ENCODE data around the gene MAB21L4.

The MAB21L4 gene

DNA sequence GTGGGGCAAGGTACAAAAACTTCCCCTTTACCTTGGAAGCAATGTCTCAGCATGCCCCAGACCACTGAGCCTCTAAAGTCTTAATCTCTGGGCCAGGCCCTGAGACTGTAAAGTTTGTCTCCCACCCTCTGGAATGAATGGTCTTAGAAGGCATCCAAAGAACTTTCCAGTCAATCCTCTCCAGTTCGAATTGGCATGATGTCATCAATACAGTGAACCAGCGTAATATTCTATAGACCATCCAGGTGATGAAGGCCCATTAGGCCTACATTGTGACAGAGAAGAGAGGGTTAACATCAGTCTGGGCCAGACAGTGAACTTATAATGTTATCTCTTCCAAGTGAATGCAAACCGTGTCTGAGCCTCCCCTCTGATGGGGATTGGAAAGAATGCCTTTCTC, 11.2 kb downstream of the MAB21L4 start:
- Histone ChIP-seq H3K27me3 (ENCODE audit: control insufficient read depth, insufficient read depth, low read length) (no peaks in the 10 kb centered on the region), H3K4me1 (ENCODE audit: control insufficient read depth, insufficient read depth, low read length) (no peaks in the 10 kb centered on the region), H3K27ac (ENCODE audit: low read depth, low read length) (no peak overlapping the region), H3K36me3 (ENCODE audit: control insufficient read depth, insufficient read depth, low read length) (no peaks in the 10 kb centered on the region), H3K4me3 (ENCODE audit: low read length) (no peak overlapping the region), H3K9ac (ENCODE audit: low read length) (no peak overlapping the region)

DNA sequence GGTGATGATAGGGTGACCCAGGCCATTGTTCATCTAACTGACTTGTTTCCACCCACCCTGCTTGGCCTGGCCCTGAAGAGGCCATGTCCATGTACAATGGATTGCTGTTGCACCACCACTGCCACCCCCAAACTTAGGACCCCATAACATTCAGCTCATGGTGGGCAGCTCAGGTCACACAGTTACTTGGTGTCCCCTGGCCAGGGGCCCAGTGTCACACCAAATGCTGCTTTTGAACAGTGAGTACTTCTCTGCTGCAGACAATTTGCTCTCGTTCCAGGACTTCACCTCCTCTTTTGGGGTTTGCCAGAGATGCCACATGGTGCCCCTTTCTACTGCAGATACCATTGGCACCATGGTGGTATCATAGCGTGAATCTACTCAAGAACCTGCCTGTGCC, 11.7 kb downstream of the MAB21L4 start:
- Histone ChIP-seq H3K27me3 (ENCODE audit: control insufficient read depth, insufficient read depth, low read length) (no peaks in the 10 kb centered on the region), H3K4me3 (ENCODE audit: low read length) (no peak overlapping the region), H3K27ac (ENCODE audit: low read depth, low read length) (no peak overlapping the region), H3K36me3 (ENCODE audit: control insufficient read depth, insufficient read depth, low read length) (no peaks in the 10 kb centered on the region), H3K9ac (ENCODE audit: low read length) (no peak overlapping the region), H3K4me1 (ENCODE audit: control insufficient read depth, insufficient read depth, low read length) (no peaks in the 10 kb centered on the region)

DNA sequence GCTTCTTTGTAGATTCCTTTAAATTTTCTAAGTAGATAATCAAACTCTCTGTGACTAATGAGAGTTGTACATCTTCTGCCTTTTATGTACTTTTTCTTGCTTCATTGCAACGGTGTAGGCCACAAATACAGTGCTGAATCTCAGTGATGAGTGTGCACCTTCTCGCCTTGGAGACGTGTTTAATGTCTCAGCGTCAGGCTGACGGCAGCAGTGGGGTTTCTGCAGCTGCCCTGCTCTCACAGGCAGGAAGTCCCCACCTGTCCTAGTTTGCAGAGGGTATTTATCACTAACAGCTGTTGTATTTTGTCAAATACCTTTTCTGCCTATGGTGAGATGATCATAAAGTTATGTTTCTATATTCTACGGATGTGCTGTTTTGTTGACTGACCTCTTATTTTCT, 14.0 kb downstream of the MAB21L4 start:
- Histone ChIP-seq H3K27ac (ENCODE audit: low read depth, low read length) (no peak overlapping the region), H3K36me3 (ENCODE audit: control insufficient read depth, insufficient read depth, low read length) (no peaks in the 10 kb centered on the region), H3K4me3 (ENCODE audit: low read length) (no peak overlapping the region), H3K9ac (ENCODE audit: low read length) (no peak overlapping the region), H3K27me3 (ENCODE audit: control insufficient read depth, insufficient read depth, low read length) (no peaks in the 10 kb centered on the region), H3K4me1 (ENCODE audit: control insufficient read depth, insufficient read depth, low read length) (no peaks in the 10 kb centered on the region)

DNA sequence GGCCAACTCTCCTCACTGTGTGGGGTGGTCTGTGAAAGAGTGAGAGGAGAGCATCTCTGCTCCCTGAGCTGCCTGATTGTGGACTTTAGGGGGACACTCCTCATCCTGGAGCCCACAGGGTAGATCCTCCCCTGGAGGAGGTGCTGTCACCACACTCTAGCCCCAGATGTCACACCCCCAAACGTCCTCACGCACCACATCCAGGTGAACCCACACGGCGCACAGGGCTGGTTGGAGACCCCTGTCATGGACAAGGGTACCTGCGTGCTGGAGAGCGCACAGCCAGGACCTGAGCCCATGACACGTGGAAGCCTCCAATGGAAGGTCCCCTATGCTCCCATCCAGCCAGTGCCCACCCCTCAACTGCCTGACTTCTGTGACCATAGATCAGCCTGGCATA, 16.9 kb downstream of the MAB21L4 start:
- H3K4me1 ChIP-seq (ENCODE audit: control insufficient read depth, insufficient read depth, low read length), result no peaks in the 10 kb centered on the region
- no peak overlapping the region for H3K27ac ChIP-seq (ENCODE audit: low read depth, low read length)
- H3K4me3 ChIP-seq (ENCODE audit: low read length), result no peak overlapping the region

DNA sequence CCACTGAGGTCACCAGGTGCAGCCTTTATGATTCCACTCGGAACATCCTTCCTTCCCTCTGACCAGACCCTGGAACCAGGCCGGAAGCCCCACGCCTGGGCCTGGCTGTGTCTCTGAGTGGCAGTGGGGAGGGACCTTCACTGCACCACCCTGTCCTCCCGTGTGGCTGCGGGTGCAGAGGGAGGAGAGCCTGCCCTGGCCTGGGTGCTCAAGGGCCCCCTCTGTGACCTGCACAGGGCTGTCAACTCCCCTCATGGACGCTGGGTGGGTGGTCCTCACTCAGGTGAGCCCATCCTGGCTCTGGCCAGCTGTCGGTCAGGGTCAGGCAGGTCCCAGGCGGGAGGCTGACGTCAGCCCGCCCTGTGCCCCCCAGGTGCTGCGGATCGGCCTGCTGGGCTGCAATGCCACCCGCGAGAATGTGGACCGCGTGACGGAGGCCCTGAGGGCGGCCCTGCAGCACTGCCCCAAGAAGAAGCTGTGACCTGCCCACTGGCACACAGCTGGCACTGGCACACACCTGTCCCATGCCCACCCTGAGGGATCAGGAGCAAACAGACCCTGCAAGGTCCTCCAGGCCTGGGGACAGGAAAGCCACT, 17.5 kb downstream of the MAB21L4 start:
- Histone ChIP-seq H3K27me3 (ENCODE audit: control insufficient read depth, insufficient read depth, low read length) (no peaks in the 10 kb centered on the region), H3K36me3 (ENCODE audit: control insufficient read depth, insufficient read depth, low read length) (no peaks in the 10 kb centered on the region), H3K4me3 (ENCODE audit: low read length) (no peak overlapping the region), H3K4me1 (ENCODE audit: control insufficient read depth, insufficient read depth, low read length) (no peaks in the 10 kb centered on the region), H3K27ac (ENCODE audit: low read depth, low read length) (no peak overlapping the region), H3K9ac (ENCODE audit: low read length) (no peak overlapping the region)

More for the DNA sequence above, 16.9 kb downstream of the MAB21L4 start:
- no peaks in the 10 kb centered on the region for H3K36me3 ChIP-seq (ENCODE audit: control insufficient read depth, insufficient read depth, low read length)
- no peaks in the 10 kb centered on the region for H3K27me3 ChIP-seq (ENCODE audit: control insufficient read depth, insufficient read depth, low read length)
- H3K9ac ChIP-seq (ENCODE audit: low read length), result no peak overlapping the region

DNA sequence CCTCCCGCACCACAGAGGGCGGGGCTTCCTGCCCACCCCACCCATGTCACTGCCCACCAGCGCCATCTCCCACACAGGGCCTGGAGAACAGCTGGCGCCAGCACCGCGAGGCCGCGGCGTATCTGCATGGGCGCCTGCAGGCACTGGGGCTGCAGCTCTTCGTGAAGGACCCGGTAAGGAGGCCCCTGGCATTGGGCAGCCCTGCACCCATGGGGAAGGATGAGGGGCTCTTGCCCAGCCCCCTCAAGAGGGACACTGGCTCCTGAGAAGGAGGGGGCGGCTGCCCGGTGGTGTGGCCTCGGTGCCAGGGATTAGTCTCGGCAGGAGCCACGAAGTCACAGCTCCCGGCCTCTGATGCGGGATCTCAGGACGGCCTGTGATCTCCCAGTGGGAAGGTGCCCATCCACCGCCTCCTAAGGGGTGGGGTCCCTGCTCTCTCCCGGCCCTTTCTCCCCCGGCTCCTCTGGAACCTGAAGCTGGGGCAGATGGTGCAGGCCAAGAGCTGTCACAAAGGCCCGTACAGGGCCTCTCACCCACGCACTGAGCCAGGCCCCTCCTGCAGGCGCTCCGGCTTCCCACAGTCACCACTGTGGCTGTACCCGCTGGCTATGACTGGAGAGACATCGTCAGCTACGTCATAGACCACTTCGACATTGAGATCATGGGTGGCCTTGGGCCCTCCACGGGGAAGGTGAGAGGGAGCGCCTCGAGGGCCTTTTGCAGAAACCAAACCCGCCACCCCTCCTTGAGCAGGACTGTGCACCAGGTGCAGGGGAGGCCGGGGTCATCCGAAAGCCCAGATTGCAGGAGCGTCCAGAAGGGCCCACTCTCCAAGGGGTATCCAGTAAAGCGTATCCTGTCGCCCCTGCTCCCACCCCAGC, 18.3 kb downstream of the MAB21L4 start:
- H3K36me3 ChIP-seq (ENCODE audit: control insufficient read depth, insufficient read depth, low read length), result no peaks in the 10 kb centered on the region
- H3K27ac ChIP-seq (ENCODE audit: low read depth, low read length), result no peak overlapping the region
- H3K4me3 ChIP-seq (ENCODE audit: low read length), result no peak overlapping the region
- no peaks in the 10 kb centered on the region for H3K4me1 ChIP-seq (ENCODE audit: control insufficient read depth, insufficient read depth, low read length)
- no peak overlapping the region for H3K9ac ChIP-seq (ENCODE audit: low read length)
- no peaks in the 10 kb centered on the region for H3K27me3 ChIP-seq (ENCODE audit: control insufficient read depth, insufficient read depth, low read length)

DNA sequence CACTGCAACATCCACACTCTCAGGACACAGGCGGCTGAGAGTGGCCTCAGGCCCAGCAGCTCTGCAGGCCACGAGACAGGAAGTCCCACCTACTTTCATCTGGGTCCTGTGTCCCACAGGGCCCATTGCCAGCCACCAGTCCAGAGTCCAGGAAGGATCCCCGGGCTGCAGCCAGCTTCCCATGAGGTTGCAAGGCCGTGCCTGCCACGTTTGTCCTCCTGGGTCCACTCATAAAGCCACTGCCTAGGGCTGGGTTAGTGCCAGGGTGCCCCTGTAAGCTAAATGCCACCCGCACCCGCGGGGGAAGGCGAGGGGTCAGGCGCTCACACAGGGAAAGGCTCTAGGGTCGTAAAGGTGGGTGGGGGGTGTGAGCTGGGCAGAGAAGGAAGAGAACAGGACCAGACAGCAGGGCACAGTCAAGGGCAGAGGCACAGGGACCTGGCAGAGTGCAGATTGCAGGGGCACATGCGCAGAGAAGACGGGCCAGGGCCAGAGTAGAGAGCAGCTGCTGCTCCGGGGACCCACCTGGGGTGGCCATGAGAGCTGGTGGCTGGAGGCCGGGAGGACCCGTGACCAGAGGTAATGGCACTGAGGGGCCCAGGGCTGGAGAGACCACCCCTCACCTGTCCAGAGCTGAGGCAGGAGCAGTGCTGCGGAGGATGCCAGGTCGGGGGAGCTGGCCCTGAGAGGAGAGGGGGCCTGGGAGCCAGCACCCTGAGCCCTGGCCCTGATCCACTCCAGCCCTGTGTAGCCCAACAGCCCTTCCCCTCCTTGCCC, 19.3 kb downstream of the MAB21L4 start:
- Histone ChIP-seq H3K9ac (ENCODE audit: low read length) (no peak overlapping the region), H3K27me3 (ENCODE audit: control insufficient read depth, insufficient read depth, low read length) (no peaks in the 10 kb centered on the region), H3K27ac (ENCODE audit: low read depth, low read length) (no peak overlapping the region)

DNA sequence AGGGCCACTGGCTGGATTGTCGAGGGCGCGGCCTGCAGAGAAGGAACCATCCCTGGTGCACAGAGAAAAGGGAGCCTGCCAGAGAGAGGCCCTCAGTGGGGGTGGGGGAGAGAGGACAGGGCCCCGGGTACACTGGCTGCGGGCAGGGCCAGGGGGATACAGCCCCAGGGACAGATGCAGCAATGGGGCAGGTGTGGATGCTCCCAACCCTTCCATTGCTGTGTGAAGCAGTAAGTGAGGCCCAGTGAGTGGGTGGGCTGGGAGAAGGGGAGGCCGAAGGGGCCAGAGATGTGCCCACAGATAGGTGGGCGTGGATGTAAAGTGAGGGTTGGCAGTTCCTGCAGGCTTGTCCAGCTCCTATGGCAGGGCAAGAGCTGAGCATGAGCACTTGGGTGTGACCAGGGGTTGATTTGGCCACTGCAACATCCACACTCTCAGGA, 19.9 kb downstream of the MAB21L4 start:
- Histone ChIP-seq H3K27me3 (ENCODE audit: control insufficient read depth, insufficient read depth, low read length) (no peaks in the 10 kb centered on the region), H3K36me3 (ENCODE audit: control insufficient read depth, insufficient read depth, low read length) (no peaks in the 10 kb centered on the region), H3K4me1 (ENCODE audit: control insufficient read depth, insufficient read depth, low read length) (no peaks in the 10 kb centered on the region), H3K9ac (ENCODE audit: low read length) (no peak overlapping the region), H3K27ac (ENCODE audit: low read depth, low read length) (no peak overlapping the region), H3K4me3 (ENCODE audit: low read length) (no peak overlapping the region)

More for the DNA sequence above, 19.3 kb downstream of the MAB21L4 start:
- H3K4me3 ChIP-seq (ENCODE audit: low read length), result no peak overlapping the region
- H3K4me1 ChIP-seq (ENCODE audit: control insufficient read depth, insufficient read depth, low read length), result no peaks in the 10 kb centered on the region
- no peaks in the 10 kb centered on the region for H3K36me3 ChIP-seq (ENCODE audit: control insufficient read depth, insufficient read depth, low read length)

DNA sequence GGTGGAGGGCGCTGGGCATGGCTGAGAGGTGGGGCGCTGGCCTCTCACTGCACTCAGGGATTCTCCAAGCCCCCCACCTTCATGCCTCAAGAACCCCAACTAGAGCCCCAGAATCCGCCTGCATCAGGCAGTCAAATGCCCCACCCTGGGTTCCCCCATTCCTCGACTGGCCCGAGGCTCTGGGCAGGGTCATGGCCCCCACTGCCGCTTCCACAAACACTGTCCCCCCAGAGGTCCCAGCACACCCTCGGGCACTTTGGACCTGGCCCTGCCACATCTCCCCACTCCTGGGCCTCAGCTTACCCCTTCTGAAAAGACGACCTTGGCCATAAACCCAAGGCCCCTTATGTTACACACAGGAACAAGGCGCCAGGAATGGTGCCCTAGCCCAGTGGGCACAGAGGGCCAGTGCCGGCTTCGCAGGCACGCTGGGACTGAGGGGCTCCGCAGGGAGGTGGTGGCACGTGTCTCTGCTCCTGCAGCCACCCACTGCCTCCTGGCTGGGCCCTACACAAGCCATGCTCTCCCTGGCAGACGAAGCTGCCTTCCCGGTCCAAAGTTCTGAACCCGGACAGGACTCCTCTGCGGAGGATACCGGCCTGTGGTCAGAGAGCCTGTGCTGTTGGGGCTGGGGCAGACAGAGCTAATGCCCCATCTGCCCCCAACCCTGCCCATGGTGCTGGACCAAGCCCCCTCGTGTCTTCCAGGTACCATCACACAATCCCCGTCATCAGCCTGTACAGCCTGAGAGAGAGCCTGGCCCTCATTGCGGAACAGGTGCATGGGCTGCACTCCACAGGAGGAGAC, 20.5 kb downstream of the MAB21L4 start:
- no peak overlapping the region for H3K9ac ChIP-seq (ENCODE audit: low read length)
- H3K36me3 ChIP-seq (ENCODE audit: control insufficient read depth, insufficient read depth, low read length), result no peaks in the 10 kb centered on the region
- no peaks in the 10 kb centered on the region for H3K4me1 ChIP-seq (ENCODE audit: control insufficient read depth, insufficient read depth, low read length)
- H3K4me3 ChIP-seq (ENCODE audit: low read length), result no peak overlapping the region
- no peaks in the 10 kb centered on the region for H3K27me3 ChIP-seq (ENCODE audit: control insufficient read depth, insufficient read depth, low read length)
- H3K27ac ChIP-seq (ENCODE audit: low read depth, low read length), result no peak overlapping the region

DNA sequence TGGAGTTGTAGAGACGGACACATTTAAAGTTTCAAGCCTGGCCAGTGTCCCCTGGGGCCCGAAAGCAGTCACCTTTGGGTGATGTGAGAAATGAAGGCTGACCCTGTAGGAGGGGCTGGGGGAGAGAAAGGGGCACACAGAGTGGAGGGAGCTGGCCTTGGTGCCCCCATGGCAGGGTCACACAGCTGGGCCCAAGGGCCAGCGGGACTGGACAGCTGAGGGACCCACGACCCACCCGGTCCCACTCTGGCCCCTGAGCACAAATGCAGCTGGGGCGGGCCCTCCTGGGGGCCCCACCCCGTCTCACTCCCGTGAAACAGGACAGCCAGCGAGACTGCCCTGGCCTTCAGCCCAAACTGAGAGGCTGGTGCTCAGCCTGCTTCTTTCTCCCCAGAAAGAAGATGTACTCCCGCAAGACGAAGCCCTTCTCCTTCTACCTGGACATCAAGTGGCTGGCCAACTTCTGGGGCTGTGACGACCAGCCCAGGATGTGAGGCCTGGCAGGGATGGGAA, 21.2 kb downstream of the MAB21L4 start:
- no peak overlapping the region for H3K4me3 ChIP-seq (ENCODE audit: low read length)
- H3K27me3 ChIP-seq (ENCODE audit: control insufficient read depth, insufficient read depth, low read length), result no peaks in the 10 kb centered on the region
- no peaks in the 10 kb centered on the region for H3K36me3 ChIP-seq (ENCODE audit: control insufficient read depth, insufficient read depth, low read length)
- no peak overlapping the region for H3K9ac ChIP-seq (ENCODE audit: low read length)
- H3K4me1 ChIP-seq (ENCODE audit: control insufficient read depth, insufficient read depth, low read length), result no peaks in the 10 kb centered on the region
- H3K27ac ChIP-seq (ENCODE audit: low read depth, low read length), result no peak overlapping the region

DNA sequence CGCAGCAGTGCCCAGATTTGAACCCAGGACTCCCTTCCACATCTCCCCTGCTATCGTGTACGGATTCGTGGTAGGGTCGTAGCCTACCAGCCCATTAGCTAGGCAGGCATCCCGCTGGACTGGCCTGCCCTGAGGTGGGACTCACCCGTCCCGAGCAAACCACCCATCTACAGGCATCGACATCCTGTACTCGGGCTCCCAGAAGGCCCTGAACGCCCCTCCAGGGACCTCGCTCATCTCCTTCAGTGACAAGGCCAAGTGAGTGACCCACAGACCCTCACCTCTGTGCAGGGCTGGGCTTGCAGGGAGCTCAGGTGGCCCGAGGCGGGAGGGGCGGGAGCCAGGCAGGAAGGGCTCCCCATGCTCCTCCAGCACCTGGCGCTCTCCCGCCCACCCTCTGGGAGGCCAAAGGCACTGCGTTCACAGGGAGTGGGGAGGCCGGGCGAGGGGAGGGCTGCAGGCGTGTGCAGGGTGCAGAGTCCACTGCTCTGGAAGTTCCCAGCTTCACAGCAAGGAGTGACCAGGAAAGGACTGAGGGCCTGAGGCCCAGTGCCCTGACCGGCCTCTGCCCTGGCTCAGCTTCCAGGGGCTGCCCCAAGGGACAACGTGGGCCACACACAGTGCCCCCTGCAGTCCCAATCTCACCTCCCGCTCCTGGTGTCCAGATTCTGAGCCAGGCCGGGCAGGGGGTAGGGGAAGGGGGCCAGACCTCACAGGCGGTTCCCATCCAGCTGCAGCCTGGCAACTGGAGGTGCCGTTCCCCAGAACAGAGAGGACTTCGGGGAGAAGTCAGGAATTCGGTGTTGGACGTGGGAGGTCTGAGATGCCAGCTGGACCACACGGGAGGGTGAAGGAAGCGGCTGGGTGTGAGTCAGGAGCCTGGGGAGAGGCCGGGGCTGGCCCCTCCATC, 21.9 kb downstream of the MAB21L4 start:
- H3K4me3 ChIP-seq (ENCODE audit: low read length), result no peak overlapping the region
- no peaks in the 10 kb centered on the region for H3K4me1 ChIP-seq (ENCODE audit: control insufficient read depth, insufficient read depth, low read length)
- H3K27ac ChIP-seq (ENCODE audit: low read depth, low read length), result no peak overlapping the region
- no peaks in the 10 kb centered on the region for H3K36me3 ChIP-seq (ENCODE audit: control insufficient read depth, insufficient read depth, low read length)
- H3K27me3 ChIP-seq (ENCODE audit: control insufficient read depth, insufficient read depth, low read length), result no peaks in the 10 kb centered on the region
- no peak overlapping the region for H3K9ac ChIP-seq (ENCODE audit: low read length)
